Measurements from ENCODE around the gene TSC22D2.

DNA sequence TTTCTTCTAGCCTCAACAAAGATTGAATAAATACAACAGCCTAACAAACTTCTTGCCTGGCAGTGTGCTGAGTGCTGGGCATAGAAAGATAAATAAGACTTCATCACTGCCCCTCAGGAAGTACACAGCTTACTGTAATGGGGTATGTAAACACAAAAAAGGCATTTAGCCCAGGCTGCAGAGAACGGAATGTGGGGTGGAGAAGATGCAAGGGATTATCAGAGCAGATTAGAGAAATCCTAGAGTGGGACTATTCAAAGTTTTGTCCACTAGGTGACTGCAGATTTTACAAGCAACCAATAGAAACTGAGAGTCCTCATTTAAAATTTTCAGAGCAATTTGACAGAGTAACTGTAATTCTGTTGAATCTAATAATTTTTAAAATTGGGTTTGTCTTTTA is 35.4 kb upstream of the TSC22D2 start:
- TF ChIP-seq POLR2AphosphoS5 (IDR thresholded peaks at IDR 0.05; ENCODE audit: borderline replicate concordance, low read depth, low read length) (no peak), EZH2 (IDR thresholded peaks at IDR 0.05) (no peak)
